Loucy (cell line): ENCODE data around the gene SLC38A9.

Experiments
- H2AFZ ChIP-seq: fragments of 200-600 bp; sonication (generic); 2 replicates; pipeline ENCODE4 v1.6.0; 2016; ENCODE audit warnings: antibody characterized with exemption, mild to moderate bottlenecking, low read length, moderate library complexity
- H3F3A ChIP-seq: fragments of 200-600 bp; 2 replicates; pipeline ENCODE4 v1.6.0; 2016; ENCODE audit warnings: antibody characterized with exemption, low read depth, mild to moderate bottlenecking
- H3K27me3 ChIP-seq: fragments of 200-600 bp; sonication (generic); 2 replicates; pipeline ENCODE4 v1.6.1; 2014; ENCODE audit warnings: low read length, mild to moderate bottlenecking; ENCODE audit not compliant: insufficient read depth, poor library complexity, severe bottlenecking
- H3K36me3 ChIP-seq: fragments of 200-600 bp; sonication (generic); 2 replicates; pipeline ENCODE4 v1.6.1; 2016; ENCODE audit warnings: low read length; ENCODE audit not compliant: insufficient read depth
- H3K4me1 ChIP-seq: fragments of 200-600 bp; sonication (generic); 2 replicates; pipeline ENCODE4 v1.5.1; 2014; ENCODE audit warnings: low read length, mild to moderate bottlenecking; ENCODE audit not compliant: insufficient read depth, poor library complexity, severe bottlenecking
- H3K4me2 ChIP-seq: fragments of 200-600 bp; sonication (generic); 2 replicates; pipeline ENCODE4 v1.6.0; 2014; ENCODE audit warnings: antibody characterized with exemption, low read length, low read depth, mild to moderate bottlenecking; ENCODE audit not compliant: poor library complexity, severe bottlenecking
- H3K4me3 ChIP-seq: fragments of 200-600 bp; sonication (generic); 2 replicates; pipeline ENCODE4 v1.5.1; 2014; ENCODE audit warnings: low read length, mild to moderate bottlenecking, mixed read lengths; ENCODE audit not compliant: poor library complexity, severe bottlenecking
- H3K79me2 ChIP-seq: fragments of 200-600 bp; sonication (generic); 2 replicates; pipeline ENCODE4 v1.6.1; 2014; ENCODE audit warnings: low read length; ENCODE audit not compliant: insufficient read depth
- H3K9ac ChIP-seq: fragments of 200-600 bp; sonication (generic); 2 replicates; pipeline ENCODE4 v1.6.0; 2014; ENCODE audit warnings: mild to moderate bottlenecking, low read depth, low read length, moderate library complexity; ENCODE audit not compliant: poor library complexity, severe bottlenecking
- H3K9me2 ChIP-seq: fragments of 200-600 bp; sonication (generic); replicated peaks from 2 replicates; pipeline ENCODE4 v1.6.1; 2016; ENCODE audit warnings: low read depth, low read length, mixed read lengths
- H3K9me3 ChIP-seq: fragments of 200-600 bp; sonication (generic); 2 replicates; pipeline ENCODE4 v1.6.1; 2014; ENCODE audit warnings: mild to moderate bottlenecking, antibody characterized with exemption, low read length, low read depth; ENCODE audit not compliant: insufficient read depth
- H4K20me1 ChIP-seq: fragments of 200-600 bp; sonication (generic); 2 replicates; pipeline ENCODE4 v1.6.0; 2014; ENCODE audit warnings: antibody characterized with exemption, low read length, mild to moderate bottlenecking; ENCODE audit not compliant: insufficient read depth, poor library complexity, severe bottlenecking
- CTCF ChIP-seq: fragments of 200-600 bp; sonication (generic); conservative IDR thresholded peaks from 2 replicates; pipeline ENCODE4 v1.5.1; 2014; ENCODE audit warnings: mild to moderate bottlenecking, antibody characterized with exemption, low read length
- EZH2phosphoT487 ChIP-seq: fragments of 200-600 bp; IDR thresholded peaks from 2 replicates; pipeline ENCODE4 v1.6.1; 2018; ENCODE audit warnings: antibody characterized with exemption, mild to moderate bottlenecking, moderate library complexity, borderline replicate concordance

SLC38A9 gene

GRCh38 chr5:55737793-55738192, 25.7 kb upstream of the SLC38A9 start, which contains the start of gene DDX4:
Gene DDX4, plus strand, starts transcription at chr5:55738061. Its CDS starts 903 bp downstream, at chr5:55738964.
- H3K79me2 ChIP-seq = no peaks in the 10 kb centered on the region
- H3K9me2 ChIP-seq = no peaks in the 10 kb centered on the region
- H2AFZ ChIP-seq = no peak within 1 kb of the TSS
- no peaks in the 10 kb centered on the region for H3K4me1 ChIP-seq
- no peak within 1 kb of the TSS for H3K4me3 ChIP-seq
- H3K9me3 ChIP-seq = no peaks in the 10 kb centered on the region
- H3K36me3 ChIP-seq = no peaks in the 10 kb centered on the region
- H3K4me2 ChIP-seq = no peak within 1 kb of the TSS
- TF ChIP-seq EZH2phosphoT487 = no peak
- TF ChIP-seq CTCF = no peak
- no peaks in the 10 kb centered on the region for H3F3A ChIP-seq
- H4K20me1 ChIP-seq = no peaks in the 10 kb centered on the region
- no peak within 1 kb of the TSS for H3K9ac ChIP-seq
- H3K27me3 ChIP-seq = no peaks in the 10 kb centered on the region

GRCh38 chr5:55734658-55735057, 22.5 kb upstream of the SLC38A9 start:
- Histone ChIP-seq H3K9me2 (no peaks in the 10 kb centered on the region), H3K9me3 (no peaks in the 10 kb centered on the region), H3K4me2 (no peak overlapping the region), H2AFZ (no peak overlapping the region), H3K79me2 (no peaks in the 10 kb centered on the region), H3K36me3 (no peaks in the 10 kb centered on the region), H3K27me3 (no peaks in the 10 kb centered on the region), H4K20me1 (no peaks in the 10 kb centered on the region), H3K4me1 (no peaks in the 10 kb centered on the region), H3K4me3 (no peak overlapping the region), H3F3A (no peaks in the 10 kb centered on the region), H3K9ac (no peak overlapping the region)
- TF ChIP-seq EZH2phosphoT487 (no peak), CTCF (no peak)

GRCh38 chr5:55732585-55732984, 20.5 kb upstream of the SLC38A9 start:
- Histone ChIP-seq H3F3A (no peaks in the 10 kb centered on the region), H3K9ac (no peak overlapping the region), H3K27me3 (no peaks in the 10 kb centered on the region), H3K9me2 (no peaks in the 10 kb centered on the region), H4K20me1 (no peaks in the 10 kb centered on the region), H3K79me2 (no peaks in the 10 kb centered on the region), H3K4me2 (no peak overlapping the region), H2AFZ (no peak overlapping the region), H3K9me3 (no peaks in the 10 kb centered on the region), H3K4me1 (no peaks in the 10 kb centered on the region), H3K4me3 (no peak overlapping the region), H3K36me3 (no peaks in the 10 kb centered on the region)
- TF ChIP-seq EZH2phosphoT487 (no peak), CTCF (no peak)
